HG03439 (cell line): ENCODE data around the gene MCU.
"Not testable (repeated sequence)": the region's sequence is repeated elsewhere in the genome, so short reads cannot be mapped to it uniquely, and the experiment has no call there.

ENCODE experiments used
- ATAC-seq: cut with Tn5 transposase; IDR thresholded peaks from one replicate; pipeline ENCODE4 v1.9.1; 2021; ENCODE audit warnings: mild to moderate bottlenecking, moderate library complexity; ENCODE audit not compliant: unreplicated experiment

Gene MCU

DNA sequence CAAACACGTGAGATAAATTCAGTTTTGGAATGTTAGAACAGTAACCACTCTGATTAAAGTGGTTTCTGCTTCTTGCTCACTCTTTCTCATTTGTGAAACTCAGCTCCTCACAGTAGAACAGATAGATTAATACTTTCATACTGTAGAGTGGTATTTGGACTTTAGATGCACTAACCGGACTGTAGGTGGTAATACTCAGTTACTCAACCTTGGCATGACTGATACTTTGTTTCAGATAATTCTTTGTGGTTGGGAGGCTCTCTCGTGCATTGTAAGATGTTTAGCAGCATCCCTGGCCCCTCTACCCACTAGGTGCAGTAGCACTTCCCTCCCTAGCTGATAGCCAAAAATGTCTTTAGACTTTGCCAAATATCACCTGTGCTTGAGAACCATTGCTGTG lies 37.6 kb downstream of the MCU start:
- ATAC-seq, result no peak

DNA sequence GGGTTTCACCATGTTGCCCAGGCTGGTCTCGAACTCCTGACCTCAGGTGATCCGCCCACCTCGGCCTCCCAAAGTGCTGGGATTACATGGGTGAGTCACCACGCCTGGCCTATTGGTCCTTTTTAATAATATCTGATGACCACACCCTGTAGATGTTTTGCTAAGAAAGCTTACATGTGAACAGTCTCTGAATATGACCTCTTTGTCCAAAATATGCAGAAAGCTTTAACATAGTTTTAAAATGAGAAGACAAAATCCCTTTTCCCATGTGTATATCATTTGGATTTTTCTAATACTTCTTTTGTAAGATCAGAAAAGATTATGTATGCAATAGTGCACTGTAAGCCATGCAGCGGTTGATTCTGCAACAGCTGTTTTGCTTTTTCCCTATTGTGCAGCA lies 38.5 kb downstream of the MCU start:
- no peak for ATAC-seq

DNA sequence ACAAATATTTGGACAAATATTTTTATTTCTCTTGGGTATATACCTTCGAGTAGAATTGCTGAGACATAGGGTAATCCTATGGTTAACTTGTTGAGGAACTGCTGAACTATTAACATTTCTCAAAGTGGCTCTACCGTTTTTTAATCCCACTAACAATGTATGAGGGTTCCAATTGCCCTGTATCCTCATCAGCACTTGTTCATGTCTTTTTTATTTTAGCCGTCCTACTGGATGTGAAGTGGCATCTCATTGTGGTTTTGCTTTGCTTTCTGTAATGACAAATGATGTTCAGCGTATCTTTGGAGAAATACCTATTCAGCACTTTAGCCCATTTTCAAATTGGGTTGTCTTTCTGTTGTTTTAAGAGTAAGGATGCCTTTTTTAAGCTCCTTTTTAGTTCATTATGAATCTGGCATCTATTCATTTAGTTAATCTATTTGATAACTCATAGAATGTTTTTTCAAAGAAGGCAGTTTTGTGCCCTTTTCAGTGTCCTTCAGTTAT lies 40.0 kb downstream of the MCU start:
- ATAC-seq, result no peak

DNA sequence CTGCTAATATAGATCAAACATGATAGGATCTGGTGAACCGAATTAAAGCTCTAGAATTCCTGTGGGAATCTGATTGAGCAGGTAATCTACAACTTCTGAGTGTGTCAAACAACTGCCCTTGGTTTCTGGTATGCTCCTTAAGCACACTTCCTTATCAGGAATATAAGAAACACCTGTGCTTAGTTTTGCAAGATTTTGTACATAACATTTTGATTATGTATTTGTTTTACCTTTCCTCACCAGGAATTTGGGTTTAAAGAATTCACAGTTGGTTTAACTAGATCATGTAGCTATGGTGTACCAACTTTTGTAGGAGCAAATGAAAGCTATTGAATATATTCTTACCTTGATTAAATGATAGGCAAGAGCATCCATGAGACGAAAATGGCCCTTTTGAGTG lies 40.6 kb downstream of the MCU start:
- ATAC-seq, result no peak

DNA sequence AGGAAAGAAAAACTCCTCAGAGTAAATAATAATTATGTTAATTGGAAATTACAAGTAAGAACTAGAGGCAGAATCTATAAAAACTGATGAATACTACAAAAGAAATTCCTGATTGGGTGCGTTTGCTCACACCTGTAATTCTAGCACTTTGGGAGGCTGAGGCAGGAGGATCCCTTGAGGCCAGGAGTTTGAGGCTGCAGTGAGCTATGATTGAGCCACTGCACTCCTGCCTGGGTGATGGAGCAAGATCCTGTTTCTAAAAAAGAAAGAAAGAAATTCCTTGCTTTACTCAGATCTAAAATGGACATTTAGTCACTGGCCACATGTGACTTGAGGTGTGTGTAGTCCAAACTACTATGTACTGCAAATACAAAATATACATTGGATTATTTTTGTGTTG lies 42.0 kb downstream of the MCU start:
- no peak for ATAC-seq

DNA sequence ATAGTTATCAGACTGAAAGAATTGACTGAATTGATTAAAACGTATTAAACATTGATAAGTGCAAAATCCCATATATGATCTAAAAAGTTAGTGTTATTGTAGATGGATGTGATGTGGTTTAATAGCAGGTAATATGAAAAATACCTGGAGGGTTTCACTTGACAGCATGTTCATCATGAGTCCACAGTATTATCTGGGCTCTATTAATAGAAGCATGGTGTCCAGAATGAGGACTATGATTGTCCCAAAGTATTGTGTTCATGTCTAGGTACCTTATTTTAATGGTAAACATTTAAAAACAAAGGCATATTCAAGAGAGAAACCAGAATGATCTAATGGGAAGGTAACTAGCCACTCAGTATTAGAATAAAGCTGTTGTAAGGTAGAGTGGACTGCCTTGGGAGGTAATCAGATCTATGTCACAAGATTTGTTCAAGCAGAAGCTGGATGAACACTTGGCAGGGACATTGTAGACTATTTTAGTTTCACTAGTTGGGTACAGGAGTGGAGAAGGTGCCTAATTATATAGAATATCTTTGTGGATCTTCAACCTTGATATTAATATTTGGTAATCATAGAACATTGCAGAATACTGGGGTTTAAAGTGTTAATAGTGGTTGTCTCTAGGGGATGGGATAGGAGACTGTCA lies 43.5 kb downstream of the MCU start:
- ATAC-seq, result no peak

DNA sequence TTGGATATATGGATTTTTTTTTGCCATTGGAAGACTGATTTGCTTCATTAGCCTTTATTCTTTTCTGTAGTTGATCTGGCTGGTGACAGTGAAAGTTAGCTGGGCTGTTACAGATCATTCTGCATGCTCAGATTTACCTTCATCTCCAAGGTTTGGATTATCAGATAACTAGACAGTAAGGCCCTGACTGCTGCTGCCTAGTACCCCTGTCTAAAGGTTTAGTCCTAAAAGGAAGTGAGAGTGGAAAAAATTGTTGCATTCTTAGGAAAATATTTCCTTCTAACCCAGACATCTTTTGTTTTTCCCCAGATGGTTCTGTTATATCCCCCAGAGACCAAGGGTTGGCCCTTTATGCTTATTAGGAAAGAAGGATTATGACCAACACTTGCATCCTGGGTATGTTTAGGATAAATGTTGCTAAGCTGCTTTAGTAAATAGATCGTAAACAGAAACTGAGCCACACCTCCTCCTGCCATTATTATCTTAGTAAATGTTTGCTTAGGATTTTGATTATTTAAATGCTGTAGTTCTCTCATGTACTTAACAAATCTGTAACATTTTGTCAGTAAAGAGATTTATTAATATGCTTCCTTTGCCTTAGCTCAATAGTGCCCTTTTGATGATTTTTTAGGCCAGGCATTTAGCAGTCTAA lies 44.4 kb downstream of the MCU start:
- no peak for ATAC-seq

DNA sequence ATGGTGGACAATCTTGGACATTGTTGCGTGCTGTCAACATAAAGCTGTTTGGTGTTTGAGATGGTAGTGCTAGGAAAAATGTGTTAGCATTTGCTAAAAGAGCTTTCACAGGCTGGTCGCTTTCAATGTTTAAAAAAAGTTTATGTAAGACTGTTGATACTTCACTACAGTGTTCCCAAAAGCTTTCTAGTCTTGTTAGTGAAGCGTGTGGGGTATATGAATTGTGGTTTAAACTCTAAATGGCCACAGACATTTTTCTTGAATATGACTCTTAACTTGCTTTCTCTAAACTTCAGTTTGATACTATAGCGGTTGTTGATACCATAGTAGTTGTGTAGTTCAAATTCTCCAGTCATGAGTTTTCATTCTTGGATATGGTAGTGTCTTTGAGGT lies 44.9 kb downstream of the MCU start:
- no peak for ATAC-seq

DNA sequence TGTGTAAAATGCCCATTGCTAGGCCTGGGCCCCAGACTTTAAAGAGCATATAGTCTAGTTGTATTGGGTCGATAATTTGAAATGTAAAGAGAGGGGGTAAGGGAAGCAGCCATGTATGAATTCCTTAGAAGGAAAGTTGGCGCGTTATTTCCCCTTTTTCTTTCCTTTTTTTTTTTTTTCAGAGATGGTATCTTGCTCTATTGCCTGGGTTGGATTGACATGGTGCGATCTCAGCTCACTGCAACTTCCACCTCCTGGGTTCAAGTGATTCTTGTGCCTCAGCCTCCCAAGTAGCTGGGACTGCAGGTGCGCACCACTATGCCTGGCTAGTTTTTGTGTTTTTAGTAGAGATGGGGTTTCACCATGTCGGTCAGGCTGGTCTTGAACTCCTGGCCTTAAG lies 45.4 kb downstream of the MCU start:
- not testable (repeated sequence) for ATAC-seq

DNA sequence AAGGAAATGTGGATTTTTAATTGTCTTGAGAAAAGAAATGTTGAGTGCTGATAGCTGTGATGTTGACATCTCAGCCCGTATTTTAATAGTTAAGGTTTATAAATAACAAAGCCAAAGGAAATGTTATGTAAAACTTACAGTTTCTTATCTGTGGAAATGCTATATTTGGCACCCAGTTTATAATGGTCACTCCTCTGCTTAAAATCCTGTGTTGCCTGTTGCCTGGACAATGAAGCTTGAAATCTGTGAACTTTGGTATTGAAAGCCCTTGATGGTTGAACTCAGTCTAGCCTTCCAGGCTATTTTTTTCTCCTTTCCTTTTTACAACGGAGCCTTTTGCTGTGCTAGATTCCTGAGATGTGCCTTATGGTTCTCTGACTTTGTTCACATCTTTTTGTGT lies 46.5 kb downstream of the MCU start:
- no peak for ATAC-seq

DNA sequence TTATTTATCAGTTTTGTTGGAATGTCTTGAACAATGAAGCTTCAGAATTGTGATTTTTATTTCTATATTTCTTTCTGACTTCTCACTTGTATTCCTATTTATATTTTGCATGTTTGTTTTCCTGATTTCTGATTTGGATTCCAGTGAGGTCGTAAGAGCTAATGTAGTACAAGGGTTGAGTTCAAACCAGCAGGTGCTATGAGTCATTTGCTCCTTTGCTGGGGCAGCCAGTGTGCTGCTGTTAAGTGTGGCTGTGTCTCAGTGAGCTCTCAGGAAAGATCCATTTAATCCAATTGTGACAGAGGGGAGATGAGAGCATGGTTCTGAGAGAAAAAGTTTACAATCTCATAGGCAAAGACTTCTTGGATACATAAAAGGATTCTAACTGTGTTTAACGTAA lies 48.6 kb downstream of the MCU start:
- ATAC-seq, result no peak

DNA sequence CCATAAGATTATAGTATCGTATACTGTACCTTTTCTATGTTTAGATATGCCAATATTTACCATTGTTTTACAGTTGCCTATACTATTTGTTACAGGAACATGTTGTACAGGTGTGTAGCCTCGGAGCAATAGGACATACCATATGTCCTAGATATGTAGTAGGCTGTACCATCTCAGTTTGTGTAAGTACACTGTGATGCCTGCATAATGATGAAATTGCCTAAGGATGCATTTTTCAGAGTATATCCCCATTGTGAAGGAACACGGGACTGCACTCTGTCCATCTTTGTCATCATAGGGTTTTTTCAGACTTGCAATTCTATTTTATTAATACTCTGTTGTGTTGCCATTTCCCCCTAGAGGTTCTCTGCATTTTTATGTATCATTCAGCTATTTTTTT lies 50.1 kb downstream of the MCU start:
- no peak for ATAC-seq

DNA sequence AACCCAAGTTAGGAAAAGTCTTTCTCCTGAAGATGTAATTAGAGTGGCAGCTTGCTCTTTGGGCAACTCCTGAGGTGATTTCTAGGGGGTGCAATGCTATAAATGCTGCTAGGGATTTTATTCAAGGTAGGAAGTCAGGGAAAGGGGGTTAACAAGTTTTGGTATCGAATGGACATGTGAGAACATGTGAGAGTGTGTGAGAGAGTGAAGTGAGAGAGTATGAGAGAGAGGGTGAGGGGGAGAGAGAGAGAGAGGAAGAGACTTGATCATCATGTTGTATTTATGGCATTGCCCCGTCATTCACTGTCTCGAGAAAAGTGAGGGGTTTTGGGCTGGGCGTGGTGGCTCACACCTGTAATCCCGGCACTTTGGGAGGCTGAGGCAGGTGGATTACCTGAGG lies 50.9 kb downstream of the MCU start:
- ATAC-seq, result no peak

DNA sequence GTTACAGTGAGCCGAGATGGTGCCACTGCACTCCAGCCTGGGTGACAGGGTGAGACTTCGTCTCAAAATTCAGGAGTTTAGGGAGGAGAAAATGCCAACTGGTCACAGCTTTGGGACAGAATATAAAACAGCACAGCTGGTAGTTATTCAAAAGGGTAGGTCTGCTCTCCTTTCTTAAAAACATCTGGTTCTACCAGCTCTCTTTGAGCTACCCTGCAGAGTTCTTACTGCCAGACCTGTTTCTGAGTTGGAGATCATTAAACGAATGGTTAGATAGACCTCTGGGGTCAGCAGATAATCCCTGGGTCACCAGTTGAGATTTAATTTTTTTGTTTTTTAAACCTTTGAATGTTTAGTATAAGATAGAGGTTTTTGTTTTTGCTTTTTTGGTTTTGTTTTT lies 52.6 kb downstream of the MCU start:
- ATAC-seq, result no peak

DNA sequence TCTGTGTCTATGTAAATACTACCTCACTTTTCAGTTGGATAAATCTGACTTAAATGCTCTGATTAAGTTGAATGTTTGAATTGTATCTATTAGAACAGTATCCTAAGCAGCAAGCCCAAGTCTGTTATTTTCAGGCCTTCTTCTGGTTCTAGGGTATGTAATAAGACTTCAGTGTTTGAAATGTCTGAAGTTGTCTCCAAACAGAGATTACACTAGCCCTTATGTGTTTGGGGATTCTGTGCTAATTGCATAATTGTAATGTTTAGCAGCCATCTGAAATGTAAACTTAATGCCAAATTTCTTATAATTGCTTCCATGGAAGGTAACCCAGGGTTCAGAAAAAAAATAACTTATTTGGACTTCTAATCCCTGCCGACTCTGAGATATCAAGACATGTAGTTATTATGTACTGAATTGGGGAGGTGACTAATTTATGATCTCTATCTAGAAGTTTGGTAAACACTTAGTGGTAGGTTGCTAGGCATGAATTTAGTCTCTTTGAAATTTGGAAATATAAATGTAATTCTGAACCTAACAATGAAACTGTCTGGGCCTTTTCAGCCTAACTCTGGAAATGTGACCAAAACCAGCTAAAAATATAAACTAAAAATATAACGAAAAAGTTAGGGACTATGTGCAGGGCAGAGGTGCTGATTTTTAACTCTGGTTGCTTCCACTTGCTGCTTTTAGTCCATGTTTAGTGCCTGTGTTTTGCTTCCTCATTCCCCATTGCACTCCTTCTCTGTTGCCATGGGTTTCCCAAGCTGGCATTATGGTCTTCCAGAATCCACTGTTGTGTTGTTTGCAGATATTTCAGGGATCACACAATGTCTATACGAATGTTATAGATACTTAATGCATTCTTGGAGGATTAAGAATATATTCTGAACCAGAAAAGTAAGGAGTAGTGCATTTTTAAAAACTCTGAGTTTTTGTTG lies 54.8 kb downstream of the MCU start:
- no peak for ATAC-seq

DNA sequence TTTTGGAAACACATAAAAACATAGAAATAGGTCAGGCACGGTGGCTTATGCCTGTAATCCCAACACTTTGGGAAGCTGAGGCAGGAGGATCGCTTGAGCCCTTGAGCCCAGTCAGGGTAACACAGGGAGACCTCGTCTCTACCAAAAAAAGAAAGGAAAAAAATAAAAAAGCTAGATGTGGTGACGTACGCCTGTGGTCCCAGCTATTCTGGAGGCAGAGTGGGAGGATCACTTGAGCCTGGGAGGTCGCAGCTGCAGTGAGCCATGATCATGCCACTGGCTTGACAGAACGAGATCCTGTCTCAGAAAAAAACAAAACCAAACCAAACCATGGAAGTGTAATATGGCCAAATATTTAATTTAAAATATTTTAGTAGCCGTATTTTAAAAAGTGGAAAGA lies 55.6 kb downstream of the MCU start:
- ATAC-seq, result no peak

DNA sequence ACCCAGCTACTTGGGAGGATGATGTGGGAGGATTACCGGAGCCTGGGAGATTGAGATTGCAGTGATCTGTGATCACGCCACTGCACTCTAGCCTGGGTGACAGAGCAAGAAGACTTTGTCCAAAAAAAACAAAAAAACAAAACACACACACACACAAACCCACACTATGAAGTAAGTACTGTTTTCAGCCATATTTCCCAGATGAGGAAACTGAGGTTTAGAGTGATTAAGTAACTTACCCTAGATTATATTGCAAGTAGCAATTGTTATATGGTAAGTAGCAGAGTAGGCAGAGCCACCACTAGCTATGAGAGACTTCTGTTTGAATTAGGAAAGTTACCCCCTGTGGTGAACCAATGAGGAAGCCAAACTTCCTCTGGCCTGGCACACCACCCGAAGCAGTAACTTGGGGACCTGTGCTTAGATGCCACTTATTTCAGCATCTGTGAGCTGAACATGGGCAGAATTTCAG lies 61.9 kb downstream of the MCU start:
- no peak for ATAC-seq

DNA sequence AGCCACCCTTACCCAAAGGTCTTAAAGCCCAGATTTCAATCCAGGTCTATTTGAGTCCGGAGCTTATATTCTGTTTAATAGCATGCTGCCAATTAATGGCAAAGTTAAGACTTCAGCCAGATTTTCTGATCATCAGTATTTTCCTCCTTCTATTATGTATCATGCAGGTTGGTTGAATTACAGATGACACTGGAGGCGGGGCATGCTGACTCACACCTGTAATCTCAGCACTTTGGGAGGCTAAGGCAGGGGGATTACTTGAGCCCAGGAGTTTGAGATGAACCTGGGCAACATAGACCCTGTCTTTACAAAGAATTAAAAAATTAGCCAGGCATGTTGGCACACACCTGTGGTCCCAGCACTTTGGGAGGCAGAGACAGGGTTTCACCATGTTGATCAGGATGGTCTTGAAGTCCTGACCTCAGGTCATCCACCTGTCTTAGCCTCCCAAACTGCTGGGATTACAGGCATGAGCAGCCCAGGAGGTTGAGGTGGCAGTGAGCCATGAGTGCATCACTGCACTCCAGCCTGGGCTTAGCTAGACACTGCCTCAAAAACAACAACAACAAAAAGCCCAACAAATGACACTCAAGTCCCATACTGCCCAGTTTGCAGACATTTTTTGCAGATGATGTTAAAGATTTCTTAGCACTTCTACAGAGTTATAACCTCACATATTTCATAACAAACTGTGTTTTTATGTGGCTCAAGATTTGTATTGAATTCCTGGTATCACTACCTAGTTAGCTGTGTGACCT lies 62.5 kb downstream of the MCU start:
- ATAC-seq, result no peak

DNA sequence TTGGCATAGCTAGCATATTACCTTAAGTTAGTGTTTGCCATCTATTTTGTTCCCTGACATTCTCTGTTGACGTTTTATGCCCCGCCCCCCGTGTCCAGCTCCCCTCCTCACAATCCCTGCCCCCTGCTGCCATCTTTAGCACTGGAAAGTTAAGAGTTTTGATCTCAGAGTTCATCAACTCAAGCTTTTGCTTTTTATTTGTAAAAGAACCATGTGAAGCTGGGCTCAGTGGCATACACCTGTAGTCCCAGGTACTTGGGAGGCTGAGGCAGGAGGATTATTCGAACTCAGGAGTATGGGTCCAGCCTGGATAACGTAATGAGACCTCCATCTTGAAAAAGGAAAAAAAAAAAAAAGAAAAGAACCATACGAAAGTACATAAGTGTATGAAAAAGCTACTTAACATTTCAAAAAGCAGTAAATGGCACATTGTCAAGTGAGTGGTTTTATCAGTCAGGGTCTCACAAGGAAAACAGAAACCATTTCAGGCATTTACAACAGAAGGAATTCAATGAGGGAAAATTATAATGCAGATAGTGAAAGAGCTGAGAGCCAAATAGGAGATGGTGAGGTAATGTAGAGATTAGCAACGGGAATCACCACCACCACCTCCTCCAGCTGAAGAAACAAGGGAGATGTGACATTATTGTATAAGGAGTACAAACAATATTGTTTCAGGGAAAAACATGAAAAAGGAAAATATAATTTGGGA lies 64.9 kb downstream of the MCU start:
- ATAC-seq, result no peak

DNA sequence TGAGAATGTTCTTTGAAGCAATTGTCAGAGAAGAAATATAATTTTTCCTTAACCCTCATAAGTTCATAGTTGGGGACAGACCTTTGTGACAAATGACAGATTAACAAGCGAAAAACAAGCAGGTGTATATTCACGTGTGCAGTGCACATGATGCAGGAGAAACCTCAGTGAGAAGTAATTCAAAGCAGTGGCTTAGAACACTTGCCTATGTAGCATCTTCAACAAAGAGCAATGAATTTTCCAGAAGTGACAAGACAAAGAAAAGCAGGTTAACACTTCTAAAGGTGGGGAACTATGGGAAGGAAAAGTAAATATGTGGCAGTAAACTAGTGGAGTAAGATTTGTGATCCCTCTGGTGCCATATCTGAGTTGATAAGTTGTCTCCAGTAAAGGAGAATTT lies 65.8 kb downstream of the MCU start:
- ATAC-seq, result no peak
